ENCODE data around the gene ASAP3.
"Not testable (repeated sequence)": the region's sequence is repeated elsewhere in the genome, so short reads cannot be mapped to it uniquely, and the experiment has no call there.

The ASAP3 gene

GRCh38 chr1:23514111-23514679 lies 30.2 kb upstream of the ASAP3 start:
- DNase-seq = no peak

GRCh38 chr1:23509896-23510295 lies 25.9 kb upstream of the ASAP3 start:
- DNase-seq = no peak

- no peak for DNase-seq
Measured at GRCh38 chr1:23506376-23507107, 22.6 kb upstream of the ASAP3 start.

- no peak for DNase-seq
Measured at GRCh38 chr1:23505851-23506250, 21.9 kb upstream of the ASAP3 start.

GRCh38 chr1:23504156-23504555 lies 20.2 kb upstream of the ASAP3 start:
- not testable (repeated sequence) for DNase-seq

GRCh38 chr1:23502951-23503350 lies 19.0 kb upstream of the ASAP3 start:
- DNase-seq = no peak

DNA sequence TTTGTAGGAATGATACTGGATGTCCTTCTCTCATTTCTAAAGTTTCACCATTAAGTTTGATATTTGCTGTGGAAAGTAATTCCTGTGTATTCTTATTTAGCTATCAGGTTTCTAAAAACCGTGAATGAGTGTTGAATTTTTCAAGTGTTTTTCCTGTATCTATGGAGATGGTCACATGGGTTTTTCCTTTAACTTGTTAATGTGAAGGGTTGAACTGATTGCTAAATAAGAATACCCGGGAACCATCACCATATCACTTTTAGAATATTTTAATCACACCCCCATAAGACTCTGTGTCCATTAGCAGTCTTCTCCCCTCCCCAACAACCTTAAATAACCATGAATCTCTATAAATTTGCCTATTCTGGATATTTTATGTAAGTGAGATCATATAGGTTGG lies 16.5 kb upstream of the ASAP3 start:
- DNase-seq = no peak

- DNase-seq = no peak
Measured at GRCh38 chr1:23497777-23498439, 13.9 kb upstream of the ASAP3 start.

DNA sequence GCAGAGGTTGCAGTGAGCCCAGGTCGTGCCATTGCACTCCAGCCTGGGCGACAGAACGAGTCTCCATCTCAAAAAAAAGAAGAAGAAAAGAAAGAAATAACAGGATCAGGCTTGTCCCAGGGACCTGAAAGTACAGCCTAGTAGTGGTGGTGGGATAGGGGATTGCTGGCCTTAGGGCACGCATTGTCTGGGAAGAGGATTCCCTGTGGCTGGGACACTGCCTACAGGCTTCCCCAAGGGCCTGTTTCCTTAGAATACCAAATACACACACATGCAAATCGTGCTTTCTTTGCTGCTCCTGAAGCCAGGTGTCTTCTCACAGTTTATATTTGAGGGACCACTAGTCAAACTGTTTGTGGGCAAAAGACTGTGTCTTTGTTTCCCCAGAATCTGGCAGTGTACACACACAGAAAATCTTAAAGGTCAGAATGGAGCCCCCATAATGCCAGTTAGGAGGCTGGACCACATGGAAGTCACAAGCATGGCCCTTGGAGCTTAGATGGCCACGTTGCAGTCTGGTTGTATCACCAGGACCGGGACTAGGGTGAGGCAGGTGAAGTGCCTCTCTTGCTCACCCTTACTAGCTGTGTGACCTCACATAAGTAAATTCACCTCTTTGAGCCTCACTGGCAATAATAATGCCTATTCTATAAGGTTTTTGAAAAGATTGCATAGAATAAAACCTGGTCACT lies 12.7 kb upstream of the ASAP3 start:
- DNase-seq = no peak

GRCh38 chr1:23494836-23495235 lies 10.9 kb upstream of the ASAP3 start:
- DNase-seq = not testable (repeated sequence)

GRCh38 chr1:23492776-23493175 lies 8.8 kb upstream of the ASAP3 start:
- DNase-seq = not testable (repeated sequence)

DNA sequence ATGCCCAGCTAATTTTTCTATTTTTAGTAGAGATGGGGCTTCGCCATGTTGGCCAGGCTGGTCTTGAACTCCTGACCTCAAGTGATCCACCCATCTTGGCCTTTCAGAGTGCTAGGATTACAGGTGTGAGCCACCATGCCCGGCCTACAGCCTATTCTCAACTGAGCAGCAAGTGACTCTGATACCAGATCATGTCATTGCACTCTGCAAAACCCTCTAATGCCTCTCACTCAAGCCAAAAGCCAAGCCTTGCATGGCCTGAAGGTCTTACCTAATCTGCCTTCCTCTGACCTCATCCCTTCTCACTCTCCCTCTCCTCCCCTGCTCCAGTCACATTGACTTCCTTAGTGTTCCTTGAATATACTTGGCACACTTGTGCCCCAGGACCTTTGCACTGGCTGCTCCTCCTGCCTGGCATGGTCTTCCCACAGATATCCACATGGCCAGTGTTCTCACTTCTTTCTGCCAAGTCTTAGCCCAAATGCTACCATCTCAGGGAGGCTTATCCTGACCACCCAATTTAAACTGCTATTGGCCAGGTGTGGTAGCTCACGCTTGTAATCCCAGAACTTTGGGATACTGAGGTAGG lies 8.2 kb upstream of the ASAP3 start:
- DNase-seq = no peak

- no peak for DNase-seq
Measured at GRCh38 chr1:23489842-23490241, 5.9 kb upstream of the ASAP3 start.

- no peak for DNase-seq
Measured at GRCh38 chr1:23485002-23485332, 988 bp upstream of the ASAP3 start.

DNA sequence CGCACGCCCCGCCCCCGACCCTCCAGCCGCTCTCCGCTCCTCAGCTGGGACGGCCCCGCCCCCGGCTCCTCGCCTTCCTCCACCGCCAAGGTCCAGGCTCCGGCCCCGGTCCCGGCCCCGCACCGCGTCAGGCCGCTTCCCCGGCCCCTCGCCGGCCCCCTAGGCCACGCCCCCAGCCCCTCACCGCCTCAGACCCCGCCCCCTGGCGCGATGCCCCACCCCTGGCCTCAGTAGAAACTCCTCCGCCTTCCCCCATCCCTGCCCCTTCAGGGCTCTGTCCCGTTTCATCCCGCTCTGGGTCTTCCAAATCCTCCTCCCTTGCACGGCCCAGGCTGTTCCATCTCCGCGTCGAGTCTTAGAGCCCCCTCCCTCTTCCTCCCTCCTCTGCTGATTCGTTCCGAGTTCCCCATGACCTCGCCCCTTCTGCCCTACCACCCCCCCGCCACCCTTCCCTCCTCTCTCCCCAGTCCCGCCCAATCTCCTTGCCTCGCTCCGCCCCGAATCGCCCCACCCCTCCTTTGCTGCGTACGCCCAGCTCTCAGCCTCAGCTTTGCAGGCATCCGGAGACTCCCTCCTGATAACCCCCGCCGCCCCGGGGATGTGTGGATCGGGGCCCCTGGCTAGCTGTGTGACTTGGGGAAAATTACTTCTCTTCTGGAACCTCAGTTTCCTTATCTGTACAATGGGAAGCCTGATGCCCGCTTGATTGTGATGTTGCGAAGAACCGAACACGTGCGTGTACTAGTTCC lies 448 bp upstream of the ASAP3 start:
- peak; percentile 98 for DNase-seq

DNA sequence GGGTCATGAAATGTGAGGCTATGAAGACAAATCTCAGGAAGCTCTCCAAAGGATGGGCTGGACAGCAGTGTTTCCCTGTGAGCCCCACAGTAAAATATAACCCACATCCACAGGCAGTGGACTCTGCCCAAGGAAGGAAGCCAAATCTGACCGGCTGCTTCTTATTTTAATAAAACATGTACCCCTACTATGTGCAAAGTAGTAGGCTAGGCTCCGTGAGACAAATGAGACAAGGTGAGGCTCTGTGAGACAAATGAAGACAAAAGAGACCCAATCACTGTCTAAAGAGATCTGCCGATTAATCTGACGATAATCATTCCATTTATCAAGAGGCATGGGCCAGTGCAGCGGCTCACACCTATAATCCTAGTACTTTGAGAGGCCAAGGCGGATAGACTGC lies 2.1 kb downstream of the ASAP3 start:
- no peak for DNase-seq

DNA sequence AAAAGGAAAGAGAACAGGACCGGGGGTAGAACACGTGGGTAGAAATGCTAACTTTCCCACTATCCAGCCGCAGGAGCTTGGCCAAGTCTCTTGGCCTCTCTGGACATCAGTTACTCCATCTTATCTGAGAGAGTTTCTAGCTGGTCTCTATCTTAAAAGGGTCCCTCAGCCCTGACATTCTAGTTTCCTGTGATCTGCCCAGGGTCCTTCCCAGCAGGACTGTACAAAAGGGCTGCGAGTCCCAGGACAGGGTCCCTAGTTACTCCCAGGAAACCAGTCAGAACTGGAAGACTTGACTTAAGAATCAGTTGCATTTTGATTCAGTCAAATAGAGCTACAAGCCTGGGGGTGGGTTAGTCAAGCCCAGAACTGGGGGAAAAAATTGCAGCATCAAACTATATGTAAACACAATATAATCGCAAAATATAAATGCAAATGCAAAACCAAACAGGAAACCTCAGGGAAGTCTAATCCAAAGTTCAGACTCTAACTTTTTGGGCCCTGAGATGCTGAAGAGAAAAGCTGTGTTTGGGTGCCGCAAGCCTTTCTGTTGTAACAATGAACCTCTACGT lies 2.9 kb downstream of the ASAP3 start:
- no peak for DNase-seq

DNA sequence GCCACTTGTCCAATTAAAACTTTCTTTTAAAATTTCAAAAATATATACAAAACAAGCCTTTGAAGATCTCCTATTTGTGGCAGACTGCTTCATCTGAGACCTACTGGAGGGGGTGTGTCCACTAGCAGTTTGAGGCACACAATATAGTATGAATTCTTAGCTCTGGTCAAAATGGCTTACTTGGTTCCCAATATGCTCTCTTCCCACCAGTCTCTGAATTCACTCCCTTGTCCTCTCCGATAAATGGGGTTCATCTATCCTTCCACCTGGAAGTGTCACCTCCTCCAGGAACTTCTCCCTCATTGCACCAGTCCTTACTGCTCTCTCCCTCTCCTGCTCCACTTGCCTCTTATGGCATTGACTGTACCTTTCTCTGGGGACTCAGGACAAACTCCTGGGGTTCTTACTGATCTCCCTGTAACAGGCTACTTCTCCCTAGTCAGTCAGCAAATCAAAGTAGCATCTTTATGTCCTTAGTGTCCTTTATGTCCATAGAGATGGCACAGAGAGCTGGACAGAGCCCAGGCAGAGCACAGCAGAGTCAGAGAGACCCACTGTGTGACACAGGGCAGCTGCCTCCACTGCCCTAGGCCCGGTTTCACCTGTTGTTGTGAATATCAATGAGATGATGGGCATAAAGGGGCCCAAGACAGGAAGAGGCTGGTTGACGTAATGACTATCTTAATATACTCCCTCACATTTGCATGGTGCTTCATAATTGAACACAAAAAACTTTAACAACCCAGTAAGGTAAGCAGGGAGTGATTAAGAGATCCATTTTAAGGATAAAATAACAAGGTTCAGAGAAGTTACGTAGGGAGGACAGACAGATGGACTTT lies 3.6 kb downstream of the ASAP3 start:
- no peak for DNase-seq

DNA sequence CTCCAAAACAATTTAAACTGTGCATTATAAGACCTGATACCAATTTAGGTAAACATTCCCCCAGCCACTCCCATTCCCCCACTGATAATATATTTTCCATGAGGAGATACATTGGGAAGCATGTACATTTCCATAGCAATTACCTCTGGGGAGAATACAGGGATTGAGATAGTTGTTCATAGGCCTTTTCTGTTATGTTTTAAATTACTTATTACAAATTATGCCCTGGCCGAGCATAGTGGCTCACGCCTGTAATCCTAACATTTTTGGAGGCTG lies 4.4 kb downstream of the ASAP3 start:
- DNase-seq = no peak

GRCh38 chr1:23478896-23479665 lies 4.9 kb downstream of the ASAP3 start:
- DNase-seq = peak; percentile 70

Data from right forelimb (tissue), 1 donor.